ENCODE results near the gene FGF14.

DNA sequence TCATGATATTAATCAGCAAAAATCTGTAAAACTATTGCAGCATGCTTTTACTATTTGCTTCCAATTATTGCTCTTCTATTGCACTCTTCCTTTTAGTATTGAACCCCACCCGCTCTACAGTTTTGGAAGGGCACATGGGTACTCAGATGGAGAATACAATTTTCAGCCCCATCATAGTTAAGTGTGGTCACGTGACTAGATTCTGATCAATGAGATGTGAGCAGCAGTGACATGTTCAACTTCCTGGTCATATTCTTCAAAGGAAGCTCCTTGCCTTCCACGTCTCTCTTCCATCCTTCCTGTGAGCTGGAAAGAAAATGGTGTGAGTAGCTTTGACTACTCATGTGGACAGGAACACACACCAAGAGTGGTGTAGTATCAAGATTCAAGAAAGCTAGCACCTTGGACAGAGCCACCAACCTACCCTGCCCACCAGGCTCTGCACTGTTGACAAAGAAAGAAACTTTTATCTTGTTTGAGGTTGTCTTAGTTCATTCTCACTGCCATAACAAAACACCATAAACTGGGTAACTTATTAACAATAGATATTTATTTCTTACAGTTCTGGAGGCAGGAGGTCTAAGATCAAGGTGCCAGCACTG, 3.8 kb upstream of the FGF14 start:
- TF ChIP-seq CTCF (IDR thresholded peaks at IDR 0.05; ENCODE audit: insufficient read depth, low read depth, low read length), result no peak
- TF ChIP-seq EZH2 (IDR thresholded peaks at IDR 0.05; ENCODE audit: insufficient read depth, low read length), result no peak

Measured in astrocyte (in vitro differentiated cells and primary cell).